ENCODE data around the gene PRDM7. TPM values are rescaled to one million over a fixed set of nuclear protein-coding genes. Genes with fewer than 3 reads are reported as not detected.
A peak's percentile ranks its signal among the peaks of the same experiment; 100 is the strongest.

Gene PRDM7
- total and polyA plus RNA-seq, 2 of the 8 experiments (the other 6 are each of a cell fraction or from before 2014, with no cell fraction given), result 0.02 TPM; not detected in 1

DNA sequence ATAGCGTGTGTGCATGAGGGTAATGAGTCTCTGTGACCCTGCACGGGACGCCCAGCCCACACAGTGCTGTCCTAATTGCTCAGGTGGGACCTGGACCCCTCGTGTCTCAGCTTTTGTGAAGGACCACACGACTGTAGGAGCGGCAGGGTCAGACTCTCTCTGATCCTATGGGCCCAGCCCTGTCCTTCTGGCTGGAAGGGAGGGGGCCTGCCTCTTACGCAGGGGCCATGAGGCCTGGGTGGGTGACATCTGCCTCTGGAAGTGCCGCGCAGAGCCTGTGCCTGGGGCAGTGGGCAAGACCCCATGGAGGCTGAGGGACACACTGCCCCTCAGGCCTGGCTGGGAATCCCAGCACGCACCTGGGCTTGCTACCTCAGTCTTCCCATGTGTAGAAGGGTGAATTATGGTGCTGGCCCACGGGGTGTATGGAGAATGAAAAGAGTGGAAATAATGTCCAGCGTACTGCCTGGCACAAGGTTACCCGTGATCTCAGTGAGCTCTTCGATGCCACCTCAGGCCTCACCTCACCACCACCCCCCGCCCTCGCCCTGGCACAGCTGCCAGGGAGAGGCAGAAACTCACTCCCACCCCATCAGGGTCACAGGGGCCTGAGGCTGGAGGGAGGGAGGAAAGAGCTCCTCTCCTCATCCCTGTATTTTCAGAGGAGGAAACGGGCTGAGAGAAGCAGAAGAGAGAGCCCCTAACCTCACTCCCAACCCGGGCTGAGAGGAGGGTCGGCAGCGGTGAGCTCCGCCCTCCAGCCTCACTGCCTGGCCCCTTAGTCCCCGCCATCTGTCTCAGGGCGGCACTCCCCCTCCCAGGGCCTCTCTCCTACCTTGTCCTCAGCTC is 30.8 kb downstream of the PRDM7 start:
- Histone ChIP-seq H3K4me3 (ENCODE audit: extremely low read depth in 1 of 4, insufficient read depth in 2 of 4, low read depth in 3 of 4, low read length in 4 of 4) (peak overlapping the region in 2 of 4 experiments; percentile 45 to 70; a peak in 3 of 8 replicates), H3K27ac (ENCODE audit: low read depth, low read length) (no peak overlapping the region), H4K91ac (replicated peaks; ENCODE audit: insufficient read length, low read length) (no peak overlapping the region), H2BK12ac (ENCODE audit: low read depth, low read length) (0 out of 2 replicates have a peak overlapping the region, but pooled peaks have one; percentile 87), H2BK120ac (replicated peaks; ENCODE audit: low read depth, low read length) (no peak overlapping the region), H4K5ac (ENCODE audit: insufficient read length, low read depth, low read length) (no peak overlapping the region), H3K4me1 (replicated peaks in 1 of 4; ENCODE audit: control insufficient read depth in 3 of 4, insufficient read depth in 4 of 4, low read length in 3 of 4) (peaks cover 0 to 11% (median 8%) of the 10 kb centered on the region in 4 experiments; a peak in 6 of 7 replicates), H3K79me1 (ENCODE audit: low read depth, low read length) (0 out of 2 replicates have a peak, but pooled peaks cover 2% of the 10 kb centered on the region), H3K9me3 (ENCODE audit: insufficient read depth in 2 of 2, low read depth in 1 of 2, low read length in 1 of 2) (no peaks in the 10 kb centered on the region), H3K36me3 (ENCODE audit: control insufficient read depth in 2 of 4, insufficient read depth in 4 of 4, low read length in 3 of 4) (no peaks in the 10 kb centered on the region; a peak in 3 of 8 replicates), H3K18ac (ENCODE audit: extremely low read depth, low read length) (peak overlapping the region; percentile 83; the same call in 1 of the 2 replicates), H3K27me3 (replicated peaks in 1 of 4; ENCODE audit: control insufficient read depth in 3 of 4, extremely low read depth in 1 of 4, insufficient read depth in 3 of 4, low read length in 3 of 4) (no peaks in the 10 kb centered on the region), H2AK5ac (ENCODE audit: low read depth, low read length) (peak overlapping the region; percentile 70; the same call in 1 of the 2 replicates), H3K56ac (replicated peaks; ENCODE audit: insufficient read length, low read depth, low read length) (no peak overlapping the region), H2BK20ac (ENCODE audit: low read length) (no peak overlapping the region), H3K4me2 (ENCODE audit: insufficient read depth in 1 of 2, low read depth in 2 of 2, low read length in 2 of 2) (peak overlapping the region; percentile 66 to 85), H3K79me2 (ENCODE audit: control insufficient read depth in 1 of 2, insufficient read depth in 2 of 2, low read length in 2 of 2) (no peaks in the 10 kb centered on the region), H3K4ac (replicated peaks; ENCODE audit: insufficient read length, low read depth, low read length) (peak overlapping the region; percentile 59), H2BK5ac (ENCODE audit: low read depth, low read length) (peak overlapping the region; percentile 18; the same call in 1 of the 2 replicates), H4K20me1 (replicated peaks in 1 of 2; ENCODE audit: control insufficient read depth in 1 of 2, insufficient read depth in 2 of 2, low read length in 2 of 2) (peaks cover 0 to 4% of the 10 kb centered on the region in 2 experiments), H3K23me2 (ENCODE audit: low read depth, low read length) (no peaks in the 10 kb centered on the region), H3K14ac (ENCODE audit: insufficient read length) (no peak overlapping the region), H3K9ac (replicated peaks in 1 of 4; ENCODE audit: extremely low read depth in 1 of 4, low read depth in 3 of 4, low read length in 3 of 4) (peak overlapping the region in 1 of 4 experiments; percentile 14; a peak in 4 of 7 replicates), H2AFZ (ENCODE audit: low read length) (no peak overlapping the region; the same call in 1 of the 2 replicates), H2BK15ac (ENCODE audit: low read length) (no peak overlapping the region; the same call in 1 of the 2 replicates), H4K8ac (ENCODE audit: extremely low read depth, insufficient read depth, low read length) (peak overlapping the region; percentile 62; the same call in 1 of the 2 replicates), H3K23ac (ENCODE audit: insufficient read length) (no peak overlapping the region)
- CTCF ChIA-PET (ENCODE audit: partially characterized antibody), result interaction anchor here (0.6 to 1.2 kb wide), 7 partner anchors 9 to 57 kb away, joined by 3 to 5 read pairs (median 3); no protein-coding TSS in a partner anchor
- FAIRE-seq (no peak), DNase-seq (ENCODE audit: low read depth in 1 of 2, low spot score in 2 of 2) (peak in 1 of 2 experiments; percentile 39)
- POLR2A ChIA-PET (ENCODE audit: partially characterized antibody), result interaction anchor here (0.6 to 2.8 kb wide), 8 partner anchors 11 to 173 kb away, joined by 3 to 11 read pairs (median 4); partner anchors contain the start of gene TCF25
- 58% methylated on average over 20 of the region's 23 CpGs; no CpG with 5 or more reads in 1 of the 2 experiments for WGBS, 2 experiments (ENCODE audit: extremely low coverage in 1 of 2, insufficient coverage in 1 of 2, insufficient read length in 1 of 2, insufficient replicate concordance in 2 of 2, low coverage in 1 of 2, low lambda C conversion rate in 2 of 2, missing lambda C conversion rate in 1 of 2)
- TF ChIP-seq SIN3A (conservative IDR thresholded peaks at IDR 0.05 in 1 of 2, IDR thresholded peaks at IDR 0.05 in 1 of 2; ENCODE audit: low read depth in 1 of 2, low read length in 2 of 2) (no peak), KDM4A (IDR thresholded peaks at IDR 0.05; ENCODE audit: low read depth, low read length, severe bottlenecking) (no peak), YY1 (IDR thresholded peaks at IDR 0.05; ENCODE audit: low read depth, low read length) (peak; percentile 98), TBP (IDR thresholded peaks at IDR 0.05; ENCODE audit: low read depth, low read length) (no peak), SAP30 (IDR thresholded peaks at IDR 0.05; ENCODE audit: insufficient read depth, insufficient replicate concordance, low read length) (no peak), CTBP2 (IDR thresholded peaks at IDR 0.05; ENCODE audit: borderline replicate concordance, insufficient read depth, insufficient read length, low read length) (no peak)
- TF ChIP-seq, protein P1, sequence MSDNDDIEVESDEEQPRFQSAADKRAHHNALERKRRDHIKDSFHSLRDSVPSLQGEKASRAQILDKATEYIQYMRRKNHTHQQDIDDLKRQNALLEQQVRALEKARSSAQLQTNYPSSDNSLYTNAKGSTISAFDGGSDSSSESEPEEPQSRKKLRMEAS (IDR thresholded peaks at IDR 0.05), result no peak

Measured in H1 (cell line).